Testis (tissue), 2 donors: ENCODE data around the gene KCND3.

Experiments used
- CTCF ChIP-seq, 3 experiments: fragments of 450-650 bp in 2 of 3; fragments of 200-600 bp in 1 of 3; sonication (generic) in 1 of 3; IDR thresholded peaks; one replicate each; pipeline ENCODE4 v1.5.1; 2016 to 2019; ENCODE audit warnings: antibody characterized with exemption in 3 of 3, mild to moderate bottlenecking in 2 of 3, moderate library complexity in 1 of 3
- POLR2A ChIP-seq: fragments of 450-650 bp; IDR thresholded peaks from one replicate; pipeline ENCODE4 v1.6.1; 2017; ENCODE audit warnings: antibody characterized with exemption, mild to moderate bottlenecking, moderate library complexity

GRCh38 chr1:111758373-111758772, 231.1 kb downstream of the KCND3 start:
- TF ChIP-seq POLR2A = no peak
- no peak for TF ChIP-seq CTCF (IDR thresholded peaks at IDR 0.05)
